HFFc6 (cell line): ENCODE data around the gene OR2F1. TPM values are rescaled to one million over a fixed set of nuclear protein-coding genes. Genes with fewer than 3 reads are reported as not detected.

ENCODE experiments used
- DNase-seq: peaks from one replicate; pipeline ENCODE4 v3.0.0-alpha.2; 2018
- H3K27ac Mint-ChIP-seq: 2 replicates; pipeline ENCODE4 v1.8.0; 2020; ENCODE audit warnings: mild to moderate bottlenecking, mixed read lengths
- H3K27me3 Mint-ChIP-seq: 2 replicates; pipeline ENCODE4 v1.8.0; 2021; ENCODE audit warnings: mild to moderate bottlenecking, moderate library complexity, mixed read lengths; ENCODE audit not compliant: insufficient read depth
- H3K36me3 Mint-ChIP-seq: 2 replicates; pipeline ENCODE4 v1.8.0; 2021; ENCODE audit warnings: low read depth, mixed read lengths
- H3K4me1 Mint-ChIP-seq: 2 replicates; pipeline ENCODE4 v1.8.0; 2020; ENCODE audit warnings: low read depth, mixed read lengths
- H3K4me3 Mint-ChIP-seq: 2 replicates; pipeline ENCODE4 v1.8.0; 2020; ENCODE audit warnings: mild to moderate bottlenecking, moderate library complexity, mixed read lengths
- H3K9me3 Mint-ChIP-seq: 2 replicates; pipeline ENCODE4 v1.8.0; 2020; ENCODE audit warnings: mild to moderate bottlenecking, mixed read lengths
- total RNA-seq, 6 experiments: library from RNA; stranded (reverse); fragmentation: NEBNext Ultra II Directional; extraction: Animal tissue kit (Norgen Biotek cat#: 25700); gene quantifications; 2 replicates in 1 of 6; 3 replicates in 5 of 6; pipeline ENCODE4 v1.2.3, GENCODE V29; 2021
- TF ChIP-seq, protein P1 (sequence below): fragments of 200-600 bp; sonication (generic); IDR thresholded peaks from 2 replicates; pipeline ENCODE4 v1.5.0; 2021; ENCODE audit warnings: antibody characterized with exemption, mild to moderate bottlenecking

OR2F1 gene
- total RNA-seq, 6 experiments from 2014 or later = not detected

DNA sequence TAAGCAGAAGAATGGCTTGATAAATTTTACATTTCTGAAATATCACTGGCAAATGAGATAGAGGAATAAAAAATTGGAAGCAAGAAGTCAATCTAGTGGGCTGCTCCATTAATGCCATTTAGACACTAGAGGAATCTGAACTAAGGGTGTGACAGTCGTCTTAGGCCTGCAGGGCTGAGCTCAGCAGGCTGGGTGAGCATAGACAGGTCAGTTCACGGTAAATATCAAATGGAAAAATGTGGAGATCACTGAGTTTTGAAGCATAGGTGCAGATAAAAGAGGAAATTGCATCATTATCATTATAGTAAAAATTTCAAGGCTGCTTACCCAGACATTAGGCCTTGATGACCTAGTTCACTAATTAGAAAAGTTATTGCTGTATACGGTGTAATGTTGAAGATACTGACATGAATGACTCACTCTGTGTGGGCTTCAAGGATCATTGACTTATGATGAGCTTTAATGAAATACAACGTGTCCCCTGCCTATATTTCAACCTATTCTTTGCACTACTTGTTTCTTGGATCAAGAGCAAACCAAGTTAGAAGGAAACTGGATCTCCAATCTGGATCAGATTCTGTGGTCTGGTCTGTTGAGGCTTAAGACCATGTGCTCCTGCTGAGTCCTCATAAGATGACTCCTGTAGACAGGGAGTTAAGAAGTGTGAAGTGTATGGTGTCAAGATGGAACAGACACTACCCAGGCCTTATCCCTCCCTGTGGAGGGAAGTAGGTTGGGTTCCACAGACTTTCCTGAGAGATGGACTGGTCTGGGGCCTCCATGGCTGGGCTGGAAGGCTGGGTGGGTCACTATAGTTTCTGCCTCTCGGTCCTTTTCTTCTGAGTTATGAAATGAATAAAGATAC lies 16.0 kb upstream of the OR2F1 start:
- Mint-ChIP-seq H3K4me1 (peaks cover 34% of the 10 kb centered on the region), H3K27ac (no peak overlapping the region), H3K4me3 (no peak overlapping the region), H3K9me3 (no peaks in the 10 kb centered on the region), H3K36me3 (no peaks in the 10 kb centered on the region), H3K27me3 (peaks cover 2% of the 10 kb centered on the region; the same call in 1 of the 2 replicates)
- no peak for DNase-seq
- TF ChIP-seq, protein P1, sequence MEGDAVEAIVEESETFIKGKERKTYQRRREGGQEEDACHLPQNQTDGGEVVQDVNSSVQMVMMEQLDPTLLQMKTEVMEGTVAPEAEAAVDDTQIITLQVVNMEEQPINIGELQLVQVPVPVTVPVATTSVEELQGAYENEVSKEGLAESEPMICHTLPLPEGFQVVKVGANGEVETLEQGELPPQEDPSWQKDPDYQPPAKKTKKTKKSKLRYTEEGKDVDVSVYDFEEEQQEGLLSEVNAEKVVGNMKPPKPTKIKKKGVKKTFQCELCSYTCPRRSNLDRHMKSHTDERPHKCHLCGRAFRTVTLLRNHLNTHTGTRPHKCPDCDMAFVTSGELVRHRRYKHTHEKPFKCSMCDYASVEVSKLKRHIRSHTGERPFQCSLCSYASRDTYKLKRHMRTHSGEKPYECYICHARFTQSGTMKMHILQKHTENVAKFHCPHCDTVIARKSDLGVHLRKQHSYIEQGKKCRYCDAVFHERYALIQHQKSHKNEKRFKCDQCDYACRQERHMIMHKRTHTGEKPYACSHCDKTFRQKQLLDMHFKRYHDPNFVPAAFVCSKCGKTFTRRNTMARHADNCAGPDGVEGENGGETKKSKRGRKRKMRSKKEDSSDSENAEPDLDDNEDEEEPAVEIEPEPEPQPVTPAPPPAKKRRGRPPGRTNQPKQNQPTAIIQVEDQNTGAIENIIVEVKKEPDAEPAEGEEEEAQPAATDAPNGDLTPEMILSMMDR = no peak

DNA sequence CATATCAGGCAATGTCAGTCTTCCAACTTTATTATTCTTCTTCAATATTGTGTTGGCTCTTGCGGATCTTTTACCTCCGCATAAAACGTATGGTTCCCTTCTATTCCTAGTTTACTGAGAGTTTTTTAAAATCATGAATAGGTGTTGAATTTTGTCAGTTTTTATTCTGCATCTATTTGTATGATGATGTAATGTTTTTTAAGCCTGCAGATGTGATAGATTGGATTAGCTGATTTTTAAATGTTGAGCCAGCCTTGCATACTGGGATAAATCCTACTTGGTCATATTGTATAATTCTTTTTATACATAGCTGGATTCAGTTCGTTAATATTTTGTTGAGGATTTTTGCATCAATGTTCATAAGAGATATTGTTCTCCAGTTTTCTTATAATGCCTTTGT lies 9.2 kb upstream of the OR2F1 start:
- Mint-ChIP-seq H3K9me3 (peaks cover 5% of the 10 kb centered on the region), H3K27me3 (peaks cover 2% of the 10 kb centered on the region; the same call in 1 of the 2 replicates), H3K27ac (no peak overlapping the region), H3K4me3 (no peak overlapping the region), H3K4me1 (peaks cover 9% of the 10 kb centered on the region; the same call in 1 of the 2 replicates), H3K36me3 (peaks cover 8% of the 10 kb centered on the region; the same call in 1 of the 2 replicates)
- no peak for DNase-seq
- TF ChIP-seq, protein P1 = no peak

DNA sequence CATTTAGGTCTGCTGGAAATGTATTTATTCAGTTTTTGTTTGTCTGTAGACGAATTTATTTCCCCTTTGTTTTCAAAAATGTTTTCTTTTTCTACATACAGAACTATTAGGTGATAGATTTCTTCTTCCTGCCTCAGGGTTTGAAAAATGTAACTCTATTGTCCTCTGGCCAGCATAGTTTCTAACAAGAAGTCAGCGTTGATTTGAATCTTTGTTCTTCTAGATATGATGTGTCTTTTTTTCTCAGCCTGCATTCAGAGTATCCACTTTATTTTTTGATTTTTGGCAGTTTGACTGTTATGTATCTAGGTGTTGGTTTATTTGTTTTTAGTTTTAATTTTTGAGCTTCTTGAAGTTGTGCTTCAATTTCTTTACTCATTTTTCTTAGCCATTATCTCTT lies 7.5 kb upstream of the OR2F1 start:
- Mint-ChIP-seq H3K4me1 (peaks cover 9% of the 10 kb centered on the region; the same call in 1 of the 2 replicates), H3K9me3 (peaks cover 5% of the 10 kb centered on the region), H3K4me3 (no peak overlapping the region), H3K36me3 (peaks cover 8% of the 10 kb centered on the region; the same call in 1 of the 2 replicates), H3K27ac (no peak overlapping the region), H3K27me3 (peaks cover 2% of the 10 kb centered on the region)
- DNase-seq = no peak
- TF ChIP-seq, protein P1 = no peak

DNA sequence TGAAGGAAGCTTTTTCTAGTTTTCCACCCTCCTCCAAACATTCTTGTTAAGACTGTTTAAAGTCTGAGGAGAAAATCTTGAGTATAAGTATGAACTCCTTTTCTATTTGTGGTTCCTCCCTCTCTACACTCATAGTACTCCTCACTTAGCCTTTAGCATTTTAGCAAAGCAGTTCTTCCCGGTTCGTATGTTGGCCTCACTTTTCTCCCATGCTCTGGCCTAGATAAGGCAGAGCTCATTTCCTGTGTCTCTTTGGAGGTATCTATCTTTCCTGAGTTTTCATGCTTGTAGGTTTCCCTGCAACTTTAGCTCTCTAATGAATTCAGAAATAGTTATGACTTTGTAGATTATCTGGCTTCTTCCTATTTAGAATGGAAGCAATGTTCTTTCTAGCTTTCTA lies 5.9 kb upstream of the OR2F1 start:
- peaks cover 8% of the 10 kb centered on the region; the same call in 1 of the 2 replicates for H3K36me3 Mint-ChIP-seq
- no peak overlapping the region for H3K4me3 Mint-ChIP-seq
- H3K9me3 Mint-ChIP-seq = peaks cover 5% of the 10 kb centered on the region
- H3K27ac Mint-ChIP-seq = 0 out of 2 replicates have a peak overlapping the region, but pooled peaks have one; percentile 4
- no peak for DNase-seq
- peaks cover 13% of the 10 kb centered on the region; the same call in 1 of the 2 replicates for H3K4me1 Mint-ChIP-seq
- TF ChIP-seq, protein P1 = no peak
- no peaks in the 10 kb centered on the region; the same call in 1 of the 2 replicates for H3K27me3 Mint-ChIP-seq

DNA sequence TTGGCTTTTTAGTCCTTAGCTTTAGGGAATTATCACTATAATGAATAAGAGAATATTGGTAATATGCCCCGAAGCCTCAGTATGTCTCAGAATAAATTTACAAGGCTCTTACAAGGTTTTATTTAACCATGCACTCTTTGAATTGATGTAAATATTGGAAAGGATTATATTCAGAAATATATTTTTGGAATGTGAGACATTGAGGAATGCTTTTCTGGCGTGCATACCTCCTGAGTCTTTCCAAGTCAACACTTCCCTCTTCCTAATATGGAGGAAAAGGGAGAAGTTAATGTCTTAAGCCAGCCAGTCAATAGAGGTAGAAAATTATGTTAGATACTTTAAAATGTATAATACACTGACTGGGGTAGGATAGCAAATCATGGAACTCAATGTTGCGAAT lies 1.2 kb upstream of the OR2F1 start:
- DNase-seq = no peak
- H3K27me3 Mint-ChIP-seq = peaks cover 3% of the 10 kb centered on the region
- TF ChIP-seq, protein P1 = no peak
- no peak overlapping the region for H3K4me3 Mint-ChIP-seq
- H3K36me3 Mint-ChIP-seq = no peaks in the 10 kb centered on the region
- H3K9me3 Mint-ChIP-seq = no peaks in the 10 kb centered on the region; the same call in 1 of the 2 replicates
- peaks cover 22% of the 10 kb centered on the region; the same call in 1 of the 2 replicates for H3K4me1 Mint-ChIP-seq
- H3K27ac Mint-ChIP-seq = no peak overlapping the region
